Mesenchymal stem cell (in vitro differentiated cells and primary cell): ENCODE data around the gene NCSTN. TPM values are rescaled to one million over a fixed set of nuclear protein-coding genes. Genes with fewer than 3 reads are reported as not detected.

ENCODE experiments used
- DNase-seq: peaks from one replicate; pipeline ENCODE4 v3.0.0-alpha.2; 2013
- H2AFZ ChIP-seq: one replicate; pipeline ENCODE4 v1.6.1; 2013; ENCODE audit warnings: low read depth, mild to moderate bottlenecking, control low read depth, inconsistent platforms, low read length, moderate library complexity
- H2AK5ac ChIP-seq: 2 replicates; pipeline ENCODE4 v1.6.1; 2013; ENCODE audit warnings: low read length, moderate library complexity, mild to moderate bottlenecking, inconsistent platforms; ENCODE audit not compliant: severe bottlenecking
- H2BK120ac ChIP-seq: one replicate; pipeline ENCODE4 v1.6.1; 2013; ENCODE audit warnings: low read depth, mild to moderate bottlenecking, inconsistent platforms, low read length, moderate library complexity
- H2BK12ac ChIP-seq, 2 experiments: one replicate each; pipeline ENCODE4 v1.6.1; 2013; ENCODE audit warnings: inconsistent platforms in 2 of 2, low read length in 2 of 2, mild to moderate bottlenecking in 2 of 2, moderate library complexity in 2 of 2, control low read depth in 1 of 2
- H2BK15ac ChIP-seq: one replicate; pipeline ENCODE4 v1.6.1; 2013; ENCODE audit warnings: mild to moderate bottlenecking, low read depth, inconsistent platforms; ENCODE audit not compliant: poor library complexity, severe bottlenecking
- H2BK5ac ChIP-seq: 2 replicates; pipeline ENCODE4 v1.6.1; 2013; ENCODE audit warnings: low read depth, mild to moderate bottlenecking, low read length, control low read depth, inconsistent platforms; ENCODE audit not compliant: poor library complexity, severe bottlenecking
- H3K14ac ChIP-seq, 2 experiments: one replicate each; pipeline ENCODE4 v1.6.1; 2013; ENCODE audit warnings: inconsistent platforms in 2 of 2, low read length in 2 of 2, control low read depth in 1 of 2, mild to moderate bottlenecking in 1 of 2, moderate library complexity in 1 of 2
- H3K18ac ChIP-seq, 2 experiments: one replicate each; pipeline ENCODE4 v1.6.1; 2013; ENCODE audit warnings: inconsistent platforms in 2 of 2, low read length in 2 of 2, control low read depth in 1 of 2, low read depth in 1 of 2, mild to moderate bottlenecking in 1 of 2
- H3K23ac ChIP-seq, 2 experiments: one replicate each; pipeline ENCODE4 v1.6.1; 2013; ENCODE audit warnings: inconsistent platforms in 2 of 2, low read length in 2 of 2, mild to moderate bottlenecking in 2 of 2, moderate library complexity in 2 of 2, control low read depth in 1 of 2
- H3K27ac ChIP-seq: 2 replicates; pipeline ENCODE4 v1.5.1; 2013; ENCODE audit warnings: mild to moderate bottlenecking, moderate library complexity, low read length, control low read depth, inconsistent platforms; ENCODE audit not compliant: poor library complexity, severe bottlenecking
- H3K27me3 ChIP-seq, 2 experiments: 2 replicates each; pipeline versions ENCODE4 v1.6.1 to v1.7.0; 2013; ENCODE audit warnings: low read length in 2 of 2, mild to moderate bottlenecking in 2 of 2, moderate library complexity in 2 of 2, control low read depth in 1 of 2, inconsistent platforms in 1 of 2; ENCODE audit not compliant: control insufficient read depth in 1 of 2, insufficient read depth in 1 of 2
- H3K36me3 ChIP-seq, 2 experiments: 2 replicates each; pipeline versions ENCODE4 v1.6.1 to v1.7.0; 2013; ENCODE audit warnings: low read length in 2 of 2, control low read depth in 1 of 2, inconsistent platforms in 1 of 2, low read depth in 1 of 2, mild to moderate bottlenecking in 1 of 2; ENCODE audit not compliant: insufficient read depth in 2 of 2, control insufficient read depth in 1 of 2
- H3K4ac ChIP-seq, 2 experiments: one replicate each; pipeline ENCODE4 v1.6.1; 2013; ENCODE audit warnings: inconsistent platforms in 2 of 2, low read length in 2 of 2, mild to moderate bottlenecking in 2 of 2, moderate library complexity in 2 of 2, control low read depth in 1 of 2, low read depth in 1 of 2
- H3K4me1 ChIP-seq: 2 replicates; pipeline ENCODE4 v1.6.1; 2013; ENCODE audit warnings: low read depth, low read length, control low read depth; ENCODE audit not compliant: control insufficient read depth, insufficient read depth
- H3K4me2 ChIP-seq: 2 replicates; pipeline ENCODE4 v1.6.1; 2013; ENCODE audit warnings: low read length, mild to moderate bottlenecking, inconsistent platforms; ENCODE audit not compliant: poor library complexity, severe bottlenecking
- H3K4me3 ChIP-seq, 2 experiments: 2 replicates each; pipeline versions ENCODE4 v1.5.1 to v1.7.0; 2013; ENCODE audit warnings: low read length in 2 of 2, mild to moderate bottlenecking in 2 of 2, control low read depth in 1 of 2, low read depth in 1 of 2; ENCODE audit not compliant: insufficient read depth in 1 of 2
- H3K79me1 ChIP-seq: replicated peaks from 2 replicates; pipeline ENCODE4 v1.6.1; 2013; ENCODE audit warnings: mild to moderate bottlenecking, control low read depth, low read length, inconsistent platforms; ENCODE audit not compliant: poor library complexity, severe bottlenecking
- H3K9ac ChIP-seq: 2 replicates; pipeline ENCODE4 v1.7.0; 2013; ENCODE audit warnings: mild to moderate bottlenecking, low read length, moderate library complexity
- H3K9me3 ChIP-seq: 2 replicates; pipeline ENCODE4 v1.7.0; 2013; ENCODE audit warnings: mild to moderate bottlenecking, low read length; ENCODE audit not compliant: control insufficient read depth
- H4K8ac ChIP-seq: one replicate; pipeline ENCODE4 v1.6.1; 2013; ENCODE audit warnings: inconsistent platforms, mild to moderate bottlenecking, low read length, moderate library complexity
- H4K91ac ChIP-seq: one replicate; pipeline ENCODE4 v1.6.1; 2013; ENCODE audit warnings: mild to moderate bottlenecking, low read length, inconsistent platforms
- WGBS: methylation state at CpG from one replicate; pipeline ENCODE4 v1.1.7; 2013; ENCODE audit warnings: mixed read lengths; 5-methylcytosine and 5-hydroxymethylcytosine counted together
- polyA plus RNA-seq, 2 experiments: library from polyadenylated mRNA; stranded (reverse); fragments of 200-250 nt; gene quantifications; one replicate each; pipeline ENCODE4 v1.2.3, GENCODE V29; 2013

NCSTN gene
- 193 TPM for polyA plus RNA-seq (2013, experiment 1 of 2)
- 190 TPM for polyA plus RNA-seq (2013, experiment 2 of 2)

DNA sequence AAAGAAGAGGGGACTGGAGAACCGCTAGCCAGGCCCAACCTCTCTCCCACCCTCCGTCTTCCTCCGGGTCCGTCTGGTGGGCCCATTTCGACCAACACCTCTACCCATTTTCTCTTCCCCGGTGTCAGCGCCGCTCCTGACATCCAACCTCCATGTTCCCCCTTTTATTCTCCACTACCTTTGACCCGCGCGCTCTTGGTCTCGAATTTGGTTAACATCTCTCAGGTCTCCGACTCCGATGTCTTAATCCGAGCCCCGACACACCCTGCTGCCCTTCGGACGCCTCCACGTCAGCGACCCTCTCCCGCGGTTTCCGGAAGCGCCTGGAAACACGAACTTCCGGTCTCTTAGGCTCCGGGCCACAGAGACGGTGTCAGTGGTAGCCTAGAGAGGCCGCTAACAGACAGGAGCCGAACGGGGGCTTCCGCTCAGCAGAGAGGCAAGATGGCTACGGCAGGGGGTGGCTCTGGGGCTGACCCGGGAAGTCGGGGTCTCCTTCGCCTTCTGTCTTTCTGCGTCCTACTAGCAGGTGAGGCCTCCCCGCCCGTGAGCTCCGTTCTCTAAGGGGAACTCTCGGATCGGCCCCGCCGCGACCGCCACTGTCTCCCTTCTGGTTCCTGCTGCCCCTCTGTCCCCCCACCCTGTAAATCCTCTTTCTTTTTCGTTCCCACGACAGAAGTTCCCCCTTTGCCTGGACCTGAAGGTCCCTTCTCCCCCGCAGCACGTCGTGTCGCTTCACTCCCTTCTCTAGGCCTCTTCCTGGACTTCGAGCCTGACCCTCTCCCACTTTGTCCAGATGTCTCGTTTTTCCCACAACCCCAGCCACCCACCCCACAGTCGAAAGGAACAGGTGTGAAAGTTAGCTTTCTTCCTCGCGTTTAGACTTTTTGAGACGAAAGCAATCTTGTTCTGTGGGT lies at the start of gene NCSTN, which contains the start of gene COPA:
Gene NCSTN (plus strand): TSS at position 431 of the 917 bp plus-strand sequence. CDS start 14 bp downstream, at position 445.
Gene COPA (minus strand): TSS at position 298 of the 917 bp plus-strand sequence. CDS start 80 bp downstream, at position 218.
- Histone ChIP-seq H2BK120ac (peak within 1 kb of the TSS; percentile 64), H2BK5ac (peak within 1 kb of the TSS; percentile 60), H3K4me1 (no peaks in the 10 kb centered on the region), H3K18ac (peak within 1 kb of the TSS; percentile 95 to 98), H3K14ac (peak within 1 kb of the TSS in 1 of 2 experiments; percentile 68), H2BK12ac (peak within 1 kb of the TSS in 1 of 2 experiments; percentile 25), H4K8ac (peak within 1 kb of the TSS; percentile 92), H3K27me3 (no peaks in the 10 kb centered on the region), H3K9me3 (no peaks in the 10 kb centered on the region), H3K4me2 (peak within 1 kb of the TSS; percentile 80), H3K79me1 (peaks cover 14% of the 10 kb centered on the region), H3K27ac (peak within 1 kb of the TSS; percentile 85), H3K4me3 (peak within 1 kb of the TSS; percentile 78 to 96), H3K36me3 (peaks cover 11 to 62% of the 10 kb centered on the region in 2 experiments), H2BK15ac (no peak within 1 kb of the TSS), H3K23ac (peak within 1 kb of the TSS in 1 of 2 experiments; percentile 57), H4K91ac (peak within 1 kb of the TSS; percentile 83), H2AK5ac (peak within 1 kb of the TSS; percentile 66), H3K9ac (peak within 1 kb of the TSS; percentile 99), H3K4ac (peak within 1 kb of the TSS; percentile 83 to 88), H2AFZ (peak within 1 kb of the TSS; percentile 66)
- WGBS, result under 1% methylated on average over 53 of the region's 58 CpGs
- peak; percentile 98 for DNase-seq

DNA sequence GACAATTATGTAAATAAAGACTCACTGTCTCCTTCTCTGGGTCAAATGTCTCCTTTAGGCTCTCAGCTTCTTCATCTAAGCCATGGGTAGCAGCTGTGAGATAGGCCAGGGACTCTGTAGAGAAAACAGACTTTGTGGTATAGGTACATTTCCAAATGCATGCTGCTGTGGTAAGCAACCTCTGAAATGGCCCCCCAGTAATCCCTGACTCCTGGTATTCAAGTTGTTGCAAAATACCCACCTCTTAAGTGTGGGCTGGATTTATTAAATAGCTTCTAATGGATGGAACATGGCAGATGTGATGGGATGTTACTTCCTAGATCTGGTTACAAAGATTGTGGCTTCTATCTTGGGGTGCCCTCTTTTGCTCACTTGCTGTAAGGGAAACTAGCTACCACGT lies 47.1 kb upstream of the NCSTN start:
- Histone ChIP-seq H2BK15ac (no peak overlapping the region), H3K4me2 (no peak overlapping the region), H3K23ac (peak overlapping the region in 1 of 2 experiments; percentile 37), H4K91ac (no peak overlapping the region), H2BK5ac (no peak overlapping the region), H2AK5ac (no peak overlapping the region), H3K4me1 (no peaks in the 10 kb centered on the region), H2BK120ac (no peak overlapping the region), H2BK12ac (no peak overlapping the region), H3K18ac (no peak overlapping the region), H3K4me3 (no peak overlapping the region), H3K14ac (no peak overlapping the region), H3K27ac (no peak overlapping the region), H4K8ac (no peak overlapping the region), H3K27me3 (no peaks in the 10 kb centered on the region), H3K9me3 (no peaks in the 10 kb centered on the region), H3K79me1 (peaks cover 28% of the 10 kb centered on the region), H3K36me3 (peaks cover 66 to 99% of the 10 kb centered on the region in 2 experiments), H3K9ac (no peak overlapping the region), H3K4ac (no peak overlapping the region), H2AFZ (no peak overlapping the region)
- DNase-seq, result no peak
- WGBS, result 100% methylated on average over 1 of the region's 1 CpG

DNA sequence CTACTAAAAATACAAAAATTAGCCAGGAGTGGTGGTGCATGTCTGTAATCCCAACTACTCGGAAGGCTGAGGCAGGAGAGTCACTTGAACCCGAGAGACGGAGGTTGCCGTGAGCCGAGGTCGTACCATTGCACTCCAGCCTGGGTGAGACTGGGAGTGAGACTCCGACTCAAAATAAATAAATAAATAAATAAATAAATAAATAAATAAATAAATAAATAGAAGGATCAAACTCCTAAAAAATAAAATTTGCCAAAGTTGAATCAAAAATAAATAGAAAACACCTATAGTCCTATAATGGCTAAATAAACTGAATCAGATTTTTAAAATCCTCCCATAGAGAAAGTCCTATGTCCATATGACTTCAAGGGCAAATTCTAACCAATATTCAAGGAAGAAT lies 43.0 kb upstream of the NCSTN start:
- no CpG with 5 or more reads among the region's 7 CpGs for WGBS
- Histone ChIP-seq H3K9ac (no peak overlapping the region), H2AFZ (no peak overlapping the region), H3K23ac (no peak overlapping the region), H3K27ac (no peak overlapping the region), H4K8ac (no peak overlapping the region), H3K14ac (no peak overlapping the region), H2BK15ac (no peak overlapping the region), H3K4me2 (no peak overlapping the region), H2BK12ac (no peak overlapping the region), H4K91ac (no peak overlapping the region), H2BK5ac (no peak overlapping the region), H3K27me3 (no peaks in the 10 kb centered on the region), H3K4me1 (no peaks in the 10 kb centered on the region), H3K4ac (no peak overlapping the region), H3K18ac (no peak overlapping the region), H2AK5ac (no peak overlapping the region), H3K4me3 (no peak overlapping the region), H3K79me1 (peaks cover 24% of the 10 kb centered on the region), H3K9me3 (no peaks in the 10 kb centered on the region), H2BK120ac (no peak overlapping the region), H3K36me3 (peaks cover 44 to 93% of the 10 kb centered on the region in 2 experiments)
- DNase-seq, result no peak

DNA sequence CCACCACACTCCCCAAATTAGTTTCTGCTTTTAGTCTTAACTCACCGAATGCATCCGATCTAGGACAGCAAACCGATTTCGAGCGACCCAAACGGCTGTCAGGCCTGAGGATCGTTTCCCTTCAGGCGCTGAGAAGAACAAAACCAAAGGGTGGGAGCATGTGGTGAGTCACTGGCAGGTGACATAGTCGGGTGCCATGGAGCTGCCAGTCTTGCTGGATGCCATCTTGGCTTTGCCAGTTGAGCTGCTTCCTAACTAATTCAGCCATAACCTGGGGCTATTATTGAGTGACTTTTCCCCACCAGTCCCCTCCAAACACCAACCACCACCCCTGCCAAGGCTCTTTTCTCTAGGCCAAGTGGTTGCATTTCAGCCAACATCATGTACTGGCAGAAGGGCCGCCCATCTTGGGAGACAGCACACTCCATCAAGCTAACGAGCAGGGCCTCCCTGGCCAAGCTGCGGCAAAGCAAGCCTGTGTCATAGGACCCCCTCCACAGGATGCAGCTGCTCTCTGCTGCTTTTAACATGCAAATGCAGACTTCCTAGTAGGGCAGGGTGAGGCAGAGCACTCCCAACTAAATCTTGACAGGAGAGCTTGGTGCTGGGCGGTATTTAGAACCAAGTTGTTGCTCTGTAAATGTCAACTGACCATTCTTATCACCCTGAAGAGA lies 35.9 kb upstream of the NCSTN start:
- Histone ChIP-seq H3K4me2 (no peak overlapping the region), H3K4me3 (no peak overlapping the region), H2BK15ac (no peak overlapping the region), H3K27ac (no peak overlapping the region), H2BK5ac (no peak overlapping the region), H3K14ac (no peak overlapping the region), H3K4ac (no peak overlapping the region), H3K9ac (no peak overlapping the region), H3K79me1 (peaks cover 23% of the 10 kb centered on the region), H2BK120ac (no peak overlapping the region), H4K8ac (no peak overlapping the region), H4K91ac (no peak overlapping the region), H3K18ac (no peak overlapping the region), H3K9me3 (no peaks in the 10 kb centered on the region), H2AK5ac (no peak overlapping the region), H2BK12ac (no peak overlapping the region), H3K36me3 (peaks cover 44 to 91% of the 10 kb centered on the region in 2 experiments), H2AFZ (no peak overlapping the region), H3K23ac (no peak overlapping the region), H3K27me3 (no peaks in the 10 kb centered on the region), H3K4me1 (no peaks in the 10 kb centered on the region)
- WGBS, result 95% methylated on average over 13 of the region's 13 CpGs
- no peak for DNase-seq
